Osteocyte (in vitro differentiated cells): ENCODE measurements around the gene PPP2R5C. TPM values are rescaled to one million over a fixed set of nuclear protein-coding genes. Genes with fewer than 3 reads are reported as not detected.

ENCODE experiments used
- DNase-seq: peaks from one replicate; pipeline ENCODE4 v3.0.0; 2021; ENCODE audit warnings: mixed read lengths; ENCODE audit not compliant: unreplicated experiment; ENCODE audit errors: extremely low spot score
- H3K27ac Mint-ChIP-seq: one replicate; pipeline ENCODE4 v1.8.0; 2021; ENCODE audit warnings: mild to moderate bottlenecking, mixed read lengths; ENCODE audit not compliant: unreplicated experiment
- H3K27me3 Mint-ChIP-seq: one replicate; pipeline ENCODE4 v1.8.0; 2021; ENCODE audit warnings: mixed read lengths; ENCODE audit not compliant: unreplicated experiment
- H3K36me3 Mint-ChIP-seq: one replicate; pipeline ENCODE4 v1.8.0; 2021; ENCODE audit warnings: mixed read lengths; ENCODE audit not compliant: unreplicated experiment
- H3K4me1 Mint-ChIP-seq: one replicate; pipeline ENCODE4 v1.8.0; 2021; ENCODE audit warnings: mixed read lengths; ENCODE audit not compliant: unreplicated experiment
- H3K4me3 Mint-ChIP-seq: one replicate; pipeline ENCODE4 v1.8.0; 2021; ENCODE audit warnings: mild to moderate bottlenecking, moderate library complexity, mixed read lengths; ENCODE audit not compliant: unreplicated experiment
- H3K9me3 Mint-ChIP-seq: one replicate; pipeline ENCODE4 v1.8.0; 2021; ENCODE audit warnings: mixed read lengths; ENCODE audit not compliant: unreplicated experiment
- total RNA-seq: library from RNA; stranded (reverse); gene quantifications from 2 replicates; pipeline ENCODE4 v1.2.1, GENCODE V29; 2021
- TF ChIP-seq, protein P1 (sequence below): fragments of 200-600 bp; sonication (generic); IDR thresholded peaks from 2 replicates; pipeline ENCODE4 v1.5.0; 2021; ENCODE audit warnings: antibody characterized with exemption, mild to moderate bottlenecking, moderate library complexity

PPP2R5C gene
- total RNA-seq, 1 donor from 2014 or later: 116 TPM

DNA sequence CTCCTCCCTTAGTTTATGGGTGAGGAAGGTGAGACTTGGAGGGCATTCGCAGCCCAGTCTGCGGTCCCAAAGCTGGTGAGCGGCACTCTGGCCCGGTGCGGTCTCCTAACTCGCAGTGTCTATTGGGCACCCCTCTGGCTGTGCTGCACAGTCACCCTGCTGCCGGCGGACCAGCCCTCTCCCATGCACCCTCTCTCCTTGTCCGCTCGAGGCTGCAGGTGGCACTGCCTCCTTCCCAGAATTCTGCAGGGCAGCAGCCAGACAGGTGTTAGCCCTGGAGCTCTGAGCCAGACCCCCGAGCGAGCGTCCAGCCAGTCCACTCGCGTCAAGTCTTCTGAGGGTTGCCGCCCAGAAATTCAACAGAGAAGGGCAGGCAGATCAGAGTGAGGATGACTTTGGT lies 146.1 kb downstream of the PPP2R5C start:
- Mint-ChIP-seq H3K36me3 (peaks cover 44% of the 10 kb centered on the region), H3K9me3 (no peaks in the 10 kb centered on the region), H3K4me3 (no peak overlapping the region), H3K27ac (no peak overlapping the region), H3K4me1 (no peaks in the 10 kb centered on the region), H3K27me3 (no peaks in the 10 kb centered on the region)
- no peak for DNase-seq
- TF ChIP-seq, protein P1, sequence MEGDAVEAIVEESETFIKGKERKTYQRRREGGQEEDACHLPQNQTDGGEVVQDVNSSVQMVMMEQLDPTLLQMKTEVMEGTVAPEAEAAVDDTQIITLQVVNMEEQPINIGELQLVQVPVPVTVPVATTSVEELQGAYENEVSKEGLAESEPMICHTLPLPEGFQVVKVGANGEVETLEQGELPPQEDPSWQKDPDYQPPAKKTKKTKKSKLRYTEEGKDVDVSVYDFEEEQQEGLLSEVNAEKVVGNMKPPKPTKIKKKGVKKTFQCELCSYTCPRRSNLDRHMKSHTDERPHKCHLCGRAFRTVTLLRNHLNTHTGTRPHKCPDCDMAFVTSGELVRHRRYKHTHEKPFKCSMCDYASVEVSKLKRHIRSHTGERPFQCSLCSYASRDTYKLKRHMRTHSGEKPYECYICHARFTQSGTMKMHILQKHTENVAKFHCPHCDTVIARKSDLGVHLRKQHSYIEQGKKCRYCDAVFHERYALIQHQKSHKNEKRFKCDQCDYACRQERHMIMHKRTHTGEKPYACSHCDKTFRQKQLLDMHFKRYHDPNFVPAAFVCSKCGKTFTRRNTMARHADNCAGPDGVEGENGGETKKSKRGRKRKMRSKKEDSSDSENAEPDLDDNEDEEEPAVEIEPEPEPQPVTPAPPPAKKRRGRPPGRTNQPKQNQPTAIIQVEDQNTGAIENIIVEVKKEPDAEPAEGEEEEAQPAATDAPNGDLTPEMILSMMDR: no peak

DNA sequence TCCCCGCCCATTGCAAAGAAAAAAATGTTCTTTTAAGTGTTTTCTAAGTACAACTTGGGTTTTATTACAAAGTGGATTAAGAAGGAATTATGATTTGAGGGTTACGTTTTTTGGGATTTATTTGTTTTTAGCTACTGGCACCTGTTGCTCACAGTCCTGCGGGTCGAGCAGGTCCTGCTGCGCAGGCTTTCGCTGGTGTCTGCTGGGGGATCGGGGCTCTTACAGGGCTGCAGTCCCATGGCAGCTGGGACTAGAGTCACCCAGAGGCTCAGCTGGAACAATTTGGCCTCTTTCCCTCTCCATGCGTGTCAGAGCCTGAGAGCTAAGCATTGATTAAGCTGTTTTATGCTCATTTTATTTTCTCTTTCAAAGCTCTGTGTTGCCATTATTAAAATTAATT lies 147.3 kb downstream of the PPP2R5C start:
- Mint-ChIP-seq H3K27ac (no peak overlapping the region), H3K36me3 (peaks cover 39% of the 10 kb centered on the region), H3K9me3 (no peaks in the 10 kb centered on the region), H3K27me3 (no peaks in the 10 kb centered on the region), H3K4me1 (no peaks in the 10 kb centered on the region), H3K4me3 (no peak overlapping the region)
- DNase-seq: no peak
- TF ChIP-seq, protein P1: no peak

DNA sequence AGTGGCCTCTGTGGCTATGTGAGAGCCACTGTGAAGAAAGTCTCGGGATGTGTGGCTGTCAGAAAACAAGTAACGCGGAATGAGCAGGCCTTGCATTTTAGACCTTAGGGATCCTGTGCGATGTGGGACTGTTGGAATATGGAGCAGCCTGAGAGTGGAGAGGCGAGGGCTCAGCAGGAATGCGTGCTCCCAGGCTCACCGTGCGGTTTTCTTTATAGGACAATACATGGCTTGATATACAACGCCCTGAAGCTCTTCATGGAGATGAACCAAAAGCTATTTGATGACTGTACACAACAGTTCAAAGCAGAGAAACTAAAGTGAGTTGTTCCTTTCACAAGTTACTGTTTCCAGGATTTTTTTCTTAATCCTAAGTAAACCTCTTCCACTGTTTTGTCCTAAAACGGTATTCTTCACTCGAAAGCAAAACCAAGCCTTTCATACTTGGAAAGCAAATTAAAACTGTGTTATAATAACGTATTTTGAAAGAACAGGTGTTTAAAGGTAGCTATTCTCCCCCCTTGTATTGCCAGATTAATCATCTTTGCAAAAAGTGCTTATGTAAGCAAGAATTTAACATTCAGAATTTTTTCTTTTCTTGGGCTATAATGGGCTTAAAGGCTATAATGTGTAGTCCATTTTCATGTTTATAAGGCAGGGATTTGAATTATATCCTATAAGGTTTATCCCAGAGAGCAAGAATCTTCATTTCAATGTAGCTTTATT lies 148.0 kb downstream of the PPP2R5C start:
- H3K27me3 Mint-ChIP-seq: no peaks in the 10 kb centered on the region
- peaks cover 45% of the 10 kb centered on the region for H3K36me3 Mint-ChIP-seq
- no peaks in the 10 kb centered on the region for H3K4me1 Mint-ChIP-seq
- TF ChIP-seq, protein P1: no peak
- no peaks in the 10 kb centered on the region for H3K9me3 Mint-ChIP-seq
- H3K27ac Mint-ChIP-seq: no peak overlapping the region
- no peak for DNase-seq
- H3K4me3 Mint-ChIP-seq: no peak overlapping the region

DNA sequence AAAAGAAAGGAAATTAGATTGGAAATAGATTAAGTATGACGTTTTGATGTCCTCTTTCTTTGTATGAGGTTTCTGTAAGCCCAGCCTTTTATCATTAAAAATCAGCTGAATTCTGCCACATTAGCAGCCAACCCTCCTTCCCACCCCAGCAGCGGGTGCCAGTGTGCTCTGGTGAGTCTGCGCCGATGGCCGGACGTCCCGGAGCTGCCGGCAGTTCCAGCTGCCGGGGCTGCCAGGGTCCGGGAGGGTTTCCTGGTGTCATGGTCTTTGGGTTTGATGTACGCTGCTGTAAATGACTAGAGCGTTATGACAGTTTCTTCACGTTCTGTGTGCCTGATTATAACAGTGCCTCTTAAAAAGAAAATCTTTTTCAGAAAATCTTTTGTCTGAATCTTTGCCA lies 151.3 kb downstream of the PPP2R5C start:
- TF ChIP-seq, protein P1: no peak
- H3K36me3 Mint-ChIP-seq: peaks cover 40% of the 10 kb centered on the region
- no peak for DNase-seq
- H3K4me3 Mint-ChIP-seq: no peak overlapping the region
- no peaks in the 10 kb centered on the region for H3K27me3 Mint-ChIP-seq
- no peak overlapping the region for H3K27ac Mint-ChIP-seq
- H3K9me3 Mint-ChIP-seq: no peaks in the 10 kb centered on the region
- H3K4me1 Mint-ChIP-seq: peaks cover 15% of the 10 kb centered on the region

DNA sequence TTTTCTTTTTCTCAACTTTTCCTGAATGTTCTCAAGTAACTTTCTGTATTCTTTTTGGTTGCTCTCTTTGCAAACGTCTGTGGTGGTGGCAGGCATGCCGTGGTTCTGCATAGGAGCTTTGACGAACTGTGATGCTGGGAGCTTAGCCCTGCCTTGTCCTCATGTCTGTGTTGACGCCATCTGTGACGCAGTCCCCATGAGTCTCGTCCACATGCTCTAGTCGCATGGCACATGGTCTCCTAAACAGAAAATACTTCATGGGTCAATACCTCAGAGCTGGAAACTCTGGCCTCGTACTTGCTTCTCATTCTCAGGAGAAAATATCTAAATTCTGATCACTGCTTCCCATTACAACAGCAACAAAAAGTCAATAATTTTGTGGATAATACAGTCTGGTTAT lies 152.6 kb downstream of the PPP2R5C start:
- Mint-ChIP-seq H3K27me3 (no peaks in the 10 kb centered on the region), H3K4me1 (peaks cover 24% of the 10 kb centered on the region), H3K27ac (no peak overlapping the region), H3K36me3 (peaks cover 33% of the 10 kb centered on the region), H3K4me3 (no peak overlapping the region), H3K9me3 (no peaks in the 10 kb centered on the region)
- TF ChIP-seq, protein P1: no peak
- no peak for DNase-seq
